Fibroblast of mammary gland (primary cell): ENCODE measurements around the gene ZFYVE27.

Experiments
- DNase-seq: peaks from one replicate; pipeline ENCODE4 v3.0.0-alpha.2; 2010; ENCODE audit warnings: low read depth
- H3K4me3 ChIP-seq: 2 replicates; pipeline ENCODE4 v1.5.1; 2011; ENCODE audit warnings: low read depth, mild to moderate bottlenecking, low read length, moderate library complexity; ENCODE audit not compliant: control insufficient read depth
- TF ChIP-seq, protein P1 (sequence below): conservative IDR thresholded peaks from 2 replicates; pipeline ENCODE4 v1.5.1; 2011; ENCODE audit warnings: low read depth, low read length, inconsistent platforms; ENCODE audit not compliant: control insufficient read depth, insufficient read depth

The ZFYVE27 gene

GRCh38 chr10:97759158-97759887 lies 22.4 kb downstream of the ZFYVE27 start:
- TF ChIP-seq, protein P1, sequence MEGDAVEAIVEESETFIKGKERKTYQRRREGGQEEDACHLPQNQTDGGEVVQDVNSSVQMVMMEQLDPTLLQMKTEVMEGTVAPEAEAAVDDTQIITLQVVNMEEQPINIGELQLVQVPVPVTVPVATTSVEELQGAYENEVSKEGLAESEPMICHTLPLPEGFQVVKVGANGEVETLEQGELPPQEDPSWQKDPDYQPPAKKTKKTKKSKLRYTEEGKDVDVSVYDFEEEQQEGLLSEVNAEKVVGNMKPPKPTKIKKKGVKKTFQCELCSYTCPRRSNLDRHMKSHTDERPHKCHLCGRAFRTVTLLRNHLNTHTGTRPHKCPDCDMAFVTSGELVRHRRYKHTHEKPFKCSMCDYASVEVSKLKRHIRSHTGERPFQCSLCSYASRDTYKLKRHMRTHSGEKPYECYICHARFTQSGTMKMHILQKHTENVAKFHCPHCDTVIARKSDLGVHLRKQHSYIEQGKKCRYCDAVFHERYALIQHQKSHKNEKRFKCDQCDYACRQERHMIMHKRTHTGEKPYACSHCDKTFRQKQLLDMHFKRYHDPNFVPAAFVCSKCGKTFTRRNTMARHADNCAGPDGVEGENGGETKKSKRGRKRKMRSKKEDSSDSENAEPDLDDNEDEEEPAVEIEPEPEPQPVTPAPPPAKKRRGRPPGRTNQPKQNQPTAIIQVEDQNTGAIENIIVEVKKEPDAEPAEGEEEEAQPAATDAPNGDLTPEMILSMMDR, result peak; percentile 86
- H3K4me3 ChIP-seq, result no peak overlapping the region
- DNase-seq, result peak; percentile 61

DNA sequence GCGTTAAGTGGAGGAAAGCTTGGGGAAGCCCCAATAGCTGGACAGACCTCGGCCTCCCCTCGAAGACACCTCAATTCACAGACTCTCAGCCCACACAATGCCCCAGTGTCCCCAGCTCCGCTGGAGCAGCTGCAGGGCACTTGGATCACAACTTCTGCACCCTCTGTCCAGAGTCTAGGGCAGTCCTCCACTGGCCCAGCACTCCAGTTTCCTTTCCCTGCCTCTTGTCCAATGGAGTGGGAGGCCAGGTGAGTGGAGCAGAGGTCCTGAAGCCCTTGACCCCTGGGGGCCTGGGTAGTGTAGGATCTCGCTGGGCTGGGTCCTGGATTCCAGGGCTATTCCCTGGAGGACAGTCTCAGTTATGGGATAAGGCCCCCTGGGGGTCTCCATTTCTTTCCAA lies 23.0 kb downstream of the ZFYVE27 start:
- no peak overlapping the region for H3K4me3 ChIP-seq
- TF ChIP-seq, protein P1, result no peak
- no peak for DNase-seq

GRCh38 chr10:97760461-97761257 lies 23.7 kb downstream of the ZFYVE27 start:
- DNase-seq, result no peak
- TF ChIP-seq, protein P1, result no peak
- no peak overlapping the region for H3K4me3 ChIP-seq

DNA sequence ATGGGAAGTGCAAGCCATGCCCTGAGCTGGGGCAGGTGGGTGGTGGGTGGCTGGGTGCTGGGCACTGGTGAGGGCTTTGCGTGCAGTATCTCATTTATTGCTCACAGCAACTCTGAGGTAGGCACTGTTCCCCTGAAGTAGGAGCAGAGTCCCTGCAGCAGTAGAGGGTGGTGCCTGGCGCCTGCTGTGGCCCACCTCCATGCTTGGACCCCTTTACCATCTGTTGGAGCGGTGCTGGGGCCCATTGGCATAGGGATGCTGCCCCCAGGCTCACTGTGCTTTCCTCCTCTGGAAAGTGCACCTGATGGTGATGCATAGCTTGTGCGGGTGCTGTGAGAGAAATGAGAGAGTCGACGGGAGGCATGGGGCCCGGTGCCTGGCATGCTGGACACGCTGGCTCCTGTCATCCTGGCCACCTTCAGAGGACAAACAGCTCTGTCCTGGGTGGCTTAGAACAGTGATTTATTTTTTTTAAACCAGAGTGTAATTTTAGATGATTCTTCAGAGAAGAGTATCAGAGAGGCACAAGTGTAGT lies 24.5 kb downstream of the ZFYVE27 start:
- TF ChIP-seq, protein P1, result no peak
- H3K4me3 ChIP-seq, result no peak overlapping the region
- DNase-seq, result no peak

DNA sequence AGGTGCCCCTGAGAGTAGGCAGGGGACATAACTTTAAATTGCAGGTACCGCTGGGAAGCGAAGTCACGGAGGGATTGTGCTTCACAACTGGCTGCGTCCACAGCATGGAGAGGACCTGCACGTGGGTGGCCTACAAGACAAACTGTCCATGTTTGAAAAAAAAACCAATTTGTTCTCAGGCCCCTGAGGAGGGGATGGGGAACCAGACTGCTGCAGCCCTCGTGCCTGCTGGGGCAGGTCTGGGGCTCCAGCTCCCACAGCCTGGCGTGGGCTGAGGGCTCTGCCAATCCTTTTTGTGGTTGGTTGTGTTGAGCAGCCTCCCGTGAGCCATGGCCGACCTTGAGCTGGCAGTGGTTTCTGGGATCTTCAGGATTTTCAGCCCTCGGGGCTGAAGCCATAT lies 25.1 kb downstream of the ZFYVE27 start:
- TF ChIP-seq, protein P1, result no peak
- H3K4me3 ChIP-seq, result no peak overlapping the region
- no peak for DNase-seq

GRCh38 chr10:97762816-97763215 lies 25.9 kb downstream of the ZFYVE27 start:
- TF ChIP-seq, protein P1, result no peak
- no peak for DNase-seq

More at GRCh38 chr10:97762816-97763215, 25.9 kb downstream of the ZFYVE27 start:
- no peak overlapping the region for H3K4me3 ChIP-seq
